SU-DHL-6 (cell line): Measurements from ENCODE around the gene TRIM22.
"Not testable (repeated sequence)": the region's sequence is repeated elsewhere in the genome, so short reads cannot be mapped to it uniquely, and the experiment has no call there.

Source experiments
- EZH2phosphoT487 ChIP-seq: fragments of 200-600 bp; sonication (generic), shearing (Covaris generic); conservative IDR thresholded peaks from 2 replicates; pipeline ENCODE4 v1.6.1; 2018; ENCODE audit warnings: mild to moderate bottlenecking, antibody characterized with exemption, low read length, moderate library complexity, mixed read lengths
- TF ChIP-seq, protein P1 (sequence below): fragments of 200-600 bp; sonication (generic); IDR thresholded peaks from one replicate; pipeline ENCODE4 v1.5.1; 2017; ENCODE audit warnings: antibody characterized with exemption, mild to moderate bottlenecking, low read length, moderate library complexity; ENCODE audit not compliant: insufficient read depth, poor library complexity, severe bottlenecking

DNA sequence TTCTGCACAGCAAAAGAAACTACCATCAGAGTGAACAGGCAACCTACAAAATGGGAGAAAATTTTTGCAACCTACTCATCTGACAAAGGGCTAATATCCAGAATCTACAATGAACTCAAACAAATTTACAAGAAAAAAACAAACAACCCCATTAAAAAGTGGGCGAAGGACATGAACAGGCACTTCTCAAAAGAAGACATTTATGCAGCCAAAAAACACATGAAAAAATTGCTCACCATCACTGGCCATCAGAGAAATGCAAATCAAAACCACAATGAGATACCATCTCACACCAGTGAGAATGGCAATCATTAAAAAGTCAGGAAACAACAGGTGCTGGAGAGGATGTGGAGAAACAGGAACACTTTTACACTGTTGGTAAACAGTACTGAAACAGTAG is 26.9 kb downstream of the TRIM22 start:
- TF ChIP-seq EZH2phosphoT487 = not testable (repeated sequence)
- TF ChIP-seq, protein P1, sequence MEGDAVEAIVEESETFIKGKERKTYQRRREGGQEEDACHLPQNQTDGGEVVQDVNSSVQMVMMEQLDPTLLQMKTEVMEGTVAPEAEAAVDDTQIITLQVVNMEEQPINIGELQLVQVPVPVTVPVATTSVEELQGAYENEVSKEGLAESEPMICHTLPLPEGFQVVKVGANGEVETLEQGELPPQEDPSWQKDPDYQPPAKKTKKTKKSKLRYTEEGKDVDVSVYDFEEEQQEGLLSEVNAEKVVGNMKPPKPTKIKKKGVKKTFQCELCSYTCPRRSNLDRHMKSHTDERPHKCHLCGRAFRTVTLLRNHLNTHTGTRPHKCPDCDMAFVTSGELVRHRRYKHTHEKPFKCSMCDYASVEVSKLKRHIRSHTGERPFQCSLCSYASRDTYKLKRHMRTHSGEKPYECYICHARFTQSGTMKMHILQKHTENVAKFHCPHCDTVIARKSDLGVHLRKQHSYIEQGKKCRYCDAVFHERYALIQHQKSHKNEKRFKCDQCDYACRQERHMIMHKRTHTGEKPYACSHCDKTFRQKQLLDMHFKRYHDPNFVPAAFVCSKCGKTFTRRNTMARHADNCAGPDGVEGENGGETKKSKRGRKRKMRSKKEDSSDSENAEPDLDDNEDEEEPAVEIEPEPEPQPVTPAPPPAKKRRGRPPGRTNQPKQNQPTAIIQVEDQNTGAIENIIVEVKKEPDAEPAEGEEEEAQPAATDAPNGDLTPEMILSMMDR = not testable (repeated sequence)
